Measurements from ENCODE around the gene ABCA5. TPM values are rescaled to one million over a fixed set of nuclear protein-coding genes. Genes with fewer than 3 reads are reported as not detected.

Gene ABCA5
- total and polyA plus RNA-seq, 4 donors, result 18.7 to 84.4 (median 48.8) TPM

- no peak for DNase-seq (ENCODE audit: low spot score)
- Histone ChIP-seq H3K4me1 (ENCODE audit: control insufficient read depth in 4 of 4, insufficient read depth in 4 of 4, low read length in 3 of 4) (peaks cover 0 to 16% (median 7%) of the 10 kb centered on the region in 4 donors), H3K9me3 (ENCODE audit: control insufficient read depth in 4 of 4, low read length in 3 of 4) (no peaks in the 10 kb centered on the region), H3K27ac (ENCODE audit: low read depth in 1 of 2, low read length in 2 of 2) (no peak overlapping the region), H3K9ac (ENCODE audit: low read depth in 1 of 2, low read length in 2 of 2) (no peak overlapping the region), H3K36me3 (ENCODE audit: control insufficient read depth in 4 of 4, insufficient read depth in 3 of 4, low read depth in 1 of 4, low read length in 3 of 4) (peaks cover 0 to 3% (median under 1%) of the 10 kb centered on the region in 4 donors), H3K4me3 (ENCODE audit: low read depth in 1 of 3, low read length in 3 of 3) (no peak overlapping the region), H3K27me3 (ENCODE audit: control insufficient read depth in 4 of 4, insufficient read depth in 4 of 4, low read length in 3 of 4) (no peaks in the 10 kb centered on the region)
- WGBS, result 96% methylated on average over 1 of the region's 1 CpG
- TF ChIP-seq TAF1 (conservative IDR thresholded peaks at IDR 0.05) (no peak), HNF4G (IDR thresholded peaks at IDR 0.05) (no peak), SP1 (IDR thresholded peaks at IDR 0.05) (no peak), EGR1 (IDR thresholded peaks at IDR 0.05; ENCODE audit: low read depth in 2 of 2) (no peak), JUND (IDR thresholded peaks at IDR 0.05) (no peak)
Measured at GRCh38 chr17:69265873-69266272, 61.1 kb downstream of the ABCA5 start.

- no peaks in the 10 kb centered on the region for H3K27me3 ChIP-seq (ENCODE audit: control insufficient read depth in 4 of 4, insufficient read depth in 4 of 4, low read length in 3 of 4)
- H3K4me1 ChIP-seq (ENCODE audit: control insufficient read depth in 4 of 4, insufficient read depth in 4 of 4, low read length in 3 of 4), result no peaks in the 10 kb centered on the region
- H3K27ac ChIP-seq (ENCODE audit: low read depth in 1 of 2, low read length in 2 of 2), result no peak overlapping the region
- no peaks in the 10 kb centered on the region for H3K9me3 ChIP-seq (ENCODE audit: control insufficient read depth in 4 of 4, low read length in 3 of 4)
- TF ChIP-seq GABPA (IDR thresholded peaks at IDR 0.05 in 1 of 2, conservative IDR thresholded peaks at IDR 0.05 in 1 of 2), result no peak
- no peak for TF ChIP-seq SP1 (IDR thresholded peaks at IDR 0.05)
- no peak for TF ChIP-seq NR2F2 (IDR thresholded peaks at IDR 0.05)
- TF ChIP-seq HNF4A (conservative IDR thresholded peaks at IDR 0.05), result no peak
- no peak for TF ChIP-seq TAF1 (conservative IDR thresholded peaks at IDR 0.05)
- 90% methylated on average over 1 of the region's 1 CpG for WGBS
- no peak overlapping the region for H3K4me3 ChIP-seq (ENCODE audit: low read depth in 1 of 3, low read length in 3 of 3)
- no peak for DNase-seq (ENCODE audit: low spot score)
- H3K36me3 ChIP-seq (ENCODE audit: control insufficient read depth in 4 of 4, insufficient read depth in 3 of 4, low read depth in 1 of 4, low read length in 3 of 4), result peaks cover 0 to 34% (median 16%) of the 10 kb centered on the region in 4 donors
- no peak overlapping the region for H3K9ac ChIP-seq (ENCODE audit: low read depth in 1 of 2, low read length in 2 of 2)
Measured at GRCh38 chr17:69254187-69254586, 72.7 kb downstream of the ABCA5 start.

- Histone ChIP-seq H3K4me1 (ENCODE audit: control insufficient read depth in 4 of 4, insufficient read depth in 4 of 4, low read length in 3 of 4) (peaks cover 0 to 10% (median 9%) of the 10 kb centered on the region in 4 donors), H3K9me3 (ENCODE audit: control insufficient read depth in 4 of 4, low read length in 3 of 4) (no peaks in the 10 kb centered on the region), H3K27me3 (ENCODE audit: control insufficient read depth in 4 of 4, insufficient read depth in 4 of 4, low read length in 3 of 4) (no peaks in the 10 kb centered on the region), H3K9ac (ENCODE audit: low read depth in 1 of 2, low read length in 2 of 2) (no peak overlapping the region), H3K36me3 (ENCODE audit: control insufficient read depth in 4 of 4, insufficient read depth in 3 of 4, low read depth in 1 of 4, low read length in 3 of 4) (peaks cover 3 to 38% (median 18%) of the 10 kb centered on the region in 4 donors), H3K27ac (ENCODE audit: low read depth in 1 of 2, low read length in 2 of 2) (no peak overlapping the region), H3K4me3 (ENCODE audit: low read depth in 1 of 3, low read length in 3 of 3) (no peak overlapping the region)
- no peak for TF ChIP-seq HNF4A (conservative IDR thresholded peaks at IDR 0.05)
- TF ChIP-seq GABPA (IDR thresholded peaks at IDR 0.05 in 1 of 2, conservative IDR thresholded peaks at IDR 0.05 in 1 of 2), result no peak
- no peak for TF ChIP-seq YY1 (IDR thresholded peaks at IDR 0.05)
- TF ChIP-seq CTCF (IDR thresholded peaks at IDR 0.05; ENCODE audit: low read depth, low read length, missing input control), result no peak
- TF ChIP-seq FOXA1 (IDR thresholded peaks at IDR 0.05), result no peak
- TF ChIP-seq TAF1 (conservative IDR thresholded peaks at IDR 0.05), result no peak
- no peak for TF ChIP-seq ATF3 (IDR thresholded peaks at IDR 0.05)
- no peak for TF ChIP-seq REST (IDR thresholded peaks at IDR 0.05)
- TF ChIP-seq RXRA (IDR thresholded peaks at IDR 0.05), result no peak
- TF ChIP-seq EGR1 (IDR thresholded peaks at IDR 0.05; ENCODE audit: low read depth in 2 of 2), result no peak
- TF ChIP-seq FOXA2 (IDR thresholded peaks at IDR 0.05), result no peak
- TF ChIP-seq MAX (IDR thresholded peaks at IDR 0.05), result no peak
- 87% methylated on average over 4 of the region's 4 CpGs for WGBS
- DNase-seq (ENCODE audit: low spot score), result no peak
Measured at GRCh38 chr17:69250641-69251040, 76.3 kb downstream of the ABCA5 start.

Data from liver (tissue), 9 donors.